Activated T-cell treated with anti-CD3 and anti-CD28 coated beads for 1 hour (primary cell): ENCODE data around the gene VPS33A.
A peak's percentile ranks its signal among the peaks of the same experiment; 100 is the strongest.
"Not testable (repeated sequence)": the region's sequence is repeated elsewhere in the genome, so short reads cannot be mapped to it uniquely, and the experiment has no call there.

ENCODE experiments used
- DNase-seq: peaks from one replicate; pipeline ENCODE4 v3.0.0-alpha.2; 2020; ENCODE audit warnings: low read depth

VPS33A gene

DNA sequence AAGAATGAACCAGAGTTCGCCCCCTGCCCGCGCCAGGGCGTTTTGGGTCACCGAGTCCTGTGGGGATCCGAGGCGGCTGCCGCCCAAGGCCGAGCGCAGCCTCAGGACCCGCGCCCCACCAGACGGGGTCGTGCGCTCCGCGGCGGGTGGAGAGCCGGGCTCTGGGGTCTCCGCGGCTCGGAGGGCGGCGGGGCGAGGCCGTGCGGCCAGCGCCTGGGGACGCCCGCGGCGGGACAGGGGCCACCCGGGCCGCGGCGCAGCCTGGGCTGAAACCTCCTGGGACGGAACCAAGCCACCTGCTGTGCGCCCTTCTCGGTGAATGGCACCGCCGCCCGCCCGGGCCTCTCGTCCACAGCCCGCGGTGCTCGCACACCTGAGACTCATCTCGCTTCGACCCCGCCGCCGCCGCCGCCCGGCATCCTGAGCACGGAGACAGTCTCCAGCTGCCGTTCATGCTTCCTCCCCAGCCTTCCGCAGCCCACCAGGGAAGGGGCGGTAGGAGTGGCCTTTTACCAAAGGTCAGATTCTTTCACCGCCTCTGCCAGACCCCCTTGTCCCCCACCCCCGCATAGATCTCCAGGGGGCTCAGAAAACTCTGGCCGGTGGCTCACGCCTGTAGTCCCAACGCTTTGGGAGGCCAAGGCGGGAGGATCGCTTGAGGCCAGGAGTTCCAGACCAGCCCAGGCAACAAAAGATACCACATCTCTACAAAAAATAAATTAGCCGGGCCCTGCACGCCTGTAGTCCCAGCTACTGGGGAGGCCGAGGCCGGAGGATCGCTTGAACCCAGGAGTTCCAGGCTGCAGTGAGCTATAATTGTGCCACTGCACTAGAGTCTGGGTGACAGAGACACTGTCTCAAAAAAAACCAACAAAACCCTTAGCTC is 61.9 kb downstream of the VPS33A start:
- DNase-seq, result no peak

- DNase-seq, result peak; percentile 66
Measured at GRCh38 chr12:122203301-122204166, 62.8 kb downstream of the VPS33A start, which contains the start of gene B3GNT4. Gene B3GNT4, plus strand, starts transcription at chr12:122203709. Its CDS starts 910 bp downstream, at chr12:122204619.

DNA sequence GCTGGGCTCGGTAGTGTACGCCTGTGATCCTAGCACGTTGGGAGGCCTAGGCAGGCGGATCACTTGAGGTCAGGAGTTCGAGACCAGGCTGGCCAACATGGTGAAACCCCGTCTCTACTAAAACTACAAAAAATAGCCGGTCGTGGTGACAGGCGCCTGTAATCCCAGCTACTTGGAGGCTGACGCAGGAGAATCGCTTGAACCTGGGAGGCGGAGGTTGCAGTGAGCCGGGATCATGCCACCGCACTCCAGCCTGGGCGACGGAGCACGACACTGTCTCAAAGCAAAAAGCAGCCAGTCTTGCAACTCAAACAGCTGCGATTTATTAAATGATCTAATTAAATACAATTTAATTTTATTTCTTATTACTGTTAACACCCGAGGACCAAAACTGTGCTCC is 63.5 kb downstream of the VPS33A start:
- DNase-seq, result not testable (repeated sequence)

DNA sequence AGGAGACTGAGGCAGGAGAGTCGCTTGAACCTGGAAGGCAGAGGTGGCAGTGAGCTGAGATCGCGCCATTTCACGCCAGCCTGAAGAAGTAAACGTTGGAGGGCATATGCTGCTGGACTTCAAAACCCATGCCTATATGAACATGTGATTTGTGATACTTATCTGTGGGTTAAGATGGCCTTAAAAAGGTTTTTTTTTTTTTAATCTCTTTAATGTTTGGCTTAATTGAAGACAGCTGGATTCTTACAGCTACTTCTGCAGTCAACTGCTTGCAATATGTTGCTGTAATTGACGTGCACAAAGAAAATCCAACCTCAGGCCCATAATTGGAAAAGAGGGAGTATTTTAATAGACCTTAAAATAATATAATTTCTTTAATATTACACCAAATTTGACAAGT is 64.3 kb downstream of the VPS33A start:
- DNase-seq, result no peak

DNA sequence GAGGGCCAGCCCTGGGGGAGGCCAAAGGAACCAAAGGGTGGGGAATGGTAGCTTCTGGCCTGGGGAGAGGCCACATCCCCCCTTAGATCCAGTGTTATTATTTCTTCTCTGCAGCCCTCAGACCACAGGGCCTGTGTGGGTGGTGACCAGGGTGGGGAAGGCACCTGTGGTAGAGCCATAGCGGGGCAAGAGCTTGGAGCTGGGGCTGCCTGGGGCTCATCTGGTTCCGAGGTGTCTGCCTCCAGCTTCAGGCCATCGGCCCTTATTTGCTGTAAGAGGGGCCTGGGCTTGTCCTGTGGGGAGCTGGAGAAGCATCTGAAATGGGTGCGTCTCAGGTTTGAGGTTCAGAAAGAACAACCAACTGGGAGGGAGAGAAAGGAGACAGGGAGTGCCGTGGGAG is 64.9 kb downstream of the VPS33A start:
- no peak for DNase-seq

- no peak for DNase-seq
Measured at GRCh38 chr12:122200541-122201175, 65.6 kb downstream of the VPS33A start.

- no peak for DNase-seq
Measured at GRCh38 chr12:122199484-122200355, 66.6 kb downstream of the VPS33A start.

- DNase-seq, result no peak
Measured at GRCh38 chr12:122197612-122197966, 68.7 kb downstream of the VPS33A start.

DNA sequence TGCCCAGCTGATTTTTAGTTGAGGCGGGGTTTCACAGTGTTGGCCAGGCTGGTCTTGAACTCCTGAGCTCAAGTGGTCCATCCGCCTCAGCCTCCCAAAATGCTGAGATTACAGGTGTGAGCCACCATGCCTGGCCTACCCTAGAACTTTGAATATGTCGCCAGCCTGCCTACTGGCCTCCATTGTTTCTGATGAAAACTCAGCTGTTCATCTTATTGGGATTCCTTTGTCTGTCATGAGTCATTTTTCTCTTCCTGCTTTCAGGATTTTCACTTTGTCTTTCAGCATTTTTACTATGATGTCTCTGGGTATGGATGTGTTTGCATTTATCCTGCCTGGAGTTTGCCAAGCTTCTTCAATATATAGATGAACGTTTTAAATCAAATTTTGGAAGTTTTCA is 70.9 kb downstream of the VPS33A start:
- no peak for DNase-seq

DNA sequence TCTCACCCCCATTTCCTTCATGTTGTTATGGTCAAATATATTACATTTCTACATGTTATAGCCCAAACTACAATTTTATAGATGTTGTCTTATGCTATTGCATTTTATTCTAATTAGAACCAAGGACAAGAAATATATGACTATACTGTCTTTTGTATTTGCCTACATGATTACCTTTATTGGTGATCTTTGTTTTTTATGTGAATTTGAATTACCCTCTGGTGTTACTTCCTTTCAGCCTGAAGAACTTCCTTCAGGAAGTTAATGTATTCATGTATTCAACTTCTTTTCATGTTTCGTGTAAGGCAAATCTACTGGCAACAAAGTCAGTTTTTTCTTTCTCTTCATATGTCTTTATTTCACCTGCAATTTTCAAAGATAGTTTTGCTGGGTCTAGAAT is 71.5 kb downstream of the VPS33A start:
- no peak for DNase-seq

DNA sequence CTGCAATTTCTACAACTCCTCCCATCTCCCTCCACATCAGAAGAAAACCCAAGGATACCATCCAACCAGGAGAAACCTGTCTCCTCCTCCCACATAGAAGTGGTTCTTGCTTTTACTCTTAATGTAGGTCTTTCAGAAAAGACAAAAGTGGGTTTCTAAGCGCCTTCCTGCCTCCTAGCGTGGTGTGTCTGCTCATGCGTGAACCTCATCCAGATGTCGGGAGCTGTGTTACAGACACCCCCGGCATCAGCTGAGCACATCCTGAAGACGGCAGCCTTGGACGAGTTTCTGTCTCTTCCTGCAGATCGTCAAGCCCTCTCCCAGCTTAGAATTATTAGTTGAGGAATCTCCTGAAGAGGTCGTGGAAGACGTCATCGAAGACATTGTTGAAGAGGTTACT is 73.9 kb downstream of the VPS33A start:
- no peak for DNase-seq

DNA sequence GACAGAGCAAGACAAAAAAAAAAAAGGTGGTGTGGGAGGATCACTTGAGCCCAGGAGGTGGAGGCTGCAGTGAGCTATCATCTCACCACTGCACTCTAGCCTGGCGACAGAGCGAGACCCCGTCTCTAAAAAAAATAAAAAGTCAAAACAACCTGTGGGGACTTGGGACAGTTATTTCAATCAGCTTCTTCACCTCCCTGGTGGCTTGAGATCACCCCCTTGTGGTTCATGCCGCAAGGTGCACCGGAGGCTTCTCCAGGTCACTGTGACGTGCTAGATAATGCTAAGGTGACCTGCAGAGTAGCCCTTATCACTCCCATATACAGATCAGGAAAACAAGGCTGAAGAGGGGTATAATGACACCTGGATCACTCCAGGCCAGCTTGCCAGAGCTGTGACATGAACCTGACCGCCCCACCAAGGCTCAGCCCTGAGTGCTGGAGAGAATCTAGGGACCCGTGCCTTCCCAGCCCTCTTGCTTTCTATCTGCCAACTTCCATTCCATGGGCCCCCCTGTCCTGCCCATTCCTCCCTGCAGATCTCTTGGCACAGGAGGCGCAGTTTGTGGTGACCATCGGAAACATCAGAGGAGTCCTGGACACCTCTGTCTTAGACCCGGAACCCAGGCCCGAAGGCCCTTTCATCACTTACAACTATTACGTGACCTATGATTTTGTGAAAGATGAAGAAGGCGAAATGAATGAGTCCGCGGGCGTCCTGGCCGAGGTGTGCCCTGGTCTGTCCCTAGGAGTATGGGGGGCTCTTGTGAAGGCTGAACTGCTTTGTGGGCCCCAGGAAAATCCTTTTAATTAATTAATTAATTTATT is 75.2 kb downstream of the VPS33A start:
- DNase-seq, result peak; percentile 46

GRCh38 chr12:122189626-122190475 is 76.4 kb downstream of the VPS33A start:
- DNase-seq, result no peak

GRCh38 chr12:122187466-122187865 is 78.8 kb downstream of the VPS33A start:
- DNase-seq, result no peak

DNA sequence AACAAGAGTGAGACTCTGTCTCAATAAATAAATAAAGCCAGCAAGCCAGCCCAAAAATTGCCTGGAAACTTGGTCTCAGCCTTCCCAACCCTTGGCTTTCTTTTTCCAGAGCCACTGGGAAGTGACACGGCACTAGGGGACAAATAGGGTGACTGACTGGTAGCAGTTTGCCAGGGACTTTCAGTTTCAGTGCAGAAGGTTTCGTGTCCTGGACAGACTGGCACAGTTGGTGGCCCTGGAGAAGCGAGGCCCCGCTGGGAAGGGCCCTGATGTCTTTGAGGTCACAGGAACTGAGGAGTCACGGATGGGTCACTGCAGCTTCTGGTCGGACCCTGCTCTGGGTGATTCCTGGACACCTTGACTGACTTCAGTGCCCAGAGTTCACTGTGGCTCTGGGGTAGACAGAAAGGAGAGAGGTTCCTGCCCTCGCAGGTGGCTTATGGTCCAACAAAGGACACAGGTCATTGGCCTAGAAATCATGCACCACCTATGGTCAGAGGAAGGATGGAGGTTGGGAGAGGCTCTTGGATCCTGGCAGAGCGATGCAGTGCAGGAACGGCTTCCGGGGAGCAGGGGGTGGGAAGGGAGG is 80.7 kb downstream of the VPS33A start:
- no peak for DNase-seq

GRCh38 chr12:122185079-122185478 is 81.2 kb downstream of the VPS33A start:
- DNase-seq, result no peak

- DNase-seq, result no peak
Measured at GRCh38 chr12:122184517-122184916, 81.8 kb downstream of the VPS33A start.

GRCh38 chr12:122183588-122183940 is 82.7 kb downstream of the VPS33A start:
- no peak for DNase-seq

DNA sequence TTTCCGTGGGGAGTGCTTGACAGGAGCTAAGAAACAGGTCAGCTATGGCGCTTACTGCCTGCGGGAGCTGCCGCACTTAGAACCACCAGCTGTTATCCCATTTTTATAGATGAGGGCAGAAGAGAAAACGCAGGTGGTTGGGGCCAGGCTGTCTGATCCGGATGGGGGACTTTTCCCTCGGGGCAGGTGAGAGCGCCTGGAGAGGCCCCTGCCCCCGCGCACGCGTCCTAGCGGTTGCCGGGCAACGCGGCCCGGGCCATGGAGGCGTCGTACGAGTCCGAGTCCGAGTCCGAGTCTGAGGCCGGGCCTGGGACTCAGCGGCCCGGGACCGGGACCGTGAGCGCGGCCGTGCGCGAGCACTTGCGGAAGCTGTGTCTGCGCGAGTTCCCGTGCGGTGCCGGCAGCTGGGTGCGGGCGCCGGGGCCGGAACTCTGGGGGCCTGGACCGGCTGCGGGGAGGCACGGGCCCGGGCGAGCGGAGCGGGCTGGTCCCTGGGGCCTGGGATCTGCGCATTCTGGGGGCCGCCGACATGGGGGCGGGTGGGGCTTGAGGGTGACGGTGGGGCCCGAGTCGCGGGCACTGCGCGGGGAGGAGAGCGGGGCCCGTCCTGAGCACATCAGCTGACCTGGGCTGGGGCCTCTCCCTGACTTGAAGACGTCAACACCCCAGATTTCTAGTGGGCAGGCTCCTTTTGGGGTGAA is 83.3 kb downstream of the VPS33A start, which contains the start of gene LRRC43:
Gene LRRC43, plus strand, starts transcription at position 237 of the 701 bp plus-strand sequence. Its CDS starts 22 bp downstream, at position 259.
- peak; percentile 25 for DNase-seq
